BLaER1 (cell line): Measurements from ENCODE around the gene ATP5F1D.

ENCODE experiments used
- H3K27ac ChIP-seq: shearing (Covaris generic); formaldehyde crosslinking; 2 replicates; pipeline ENCODE4 v1.8.1; 2022
- H3K27me3 ChIP-seq: shearing (Covaris generic); formaldehyde crosslinking; 2 replicates; pipeline ENCODE4 v1.8.1; 2022
- H3K36me3 ChIP-seq: shearing (Covaris generic); formaldehyde crosslinking; 2 replicates; pipeline ENCODE4 v1.8.1; 2022
- H3K4me1 ChIP-seq: shearing (Covaris generic); formaldehyde crosslinking; 2 replicates; pipeline ENCODE4 v1.8.1; 2022
- H3K4me2 ChIP-seq: shearing (Covaris generic); formaldehyde crosslinking; 2 replicates; pipeline ENCODE4 v1.8.1; 2022
- H3K4me3 ChIP-seq: shearing (Covaris generic); formaldehyde crosslinking; 2 replicates; pipeline ENCODE4 v1.8.1; 2022
- H3K9ac ChIP-seq: shearing (Covaris generic); formaldehyde crosslinking; 2 replicates; pipeline ENCODE4 v1.8.1; 2022
- H3K9me3 ChIP-seq: shearing (Covaris generic); formaldehyde crosslinking; 2 replicates; pipeline ENCODE4 v1.8.1; 2022
- H4K20me1 ChIP-seq: shearing (Covaris generic); formaldehyde crosslinking; 2 replicates; pipeline ENCODE4 v1.8.1; 2022
- Cebpa-rat ChIP-seq: shearing (Covaris generic); IDR thresholded peaks from 2 replicates; pipeline ENCODE4 v1.8.1; 2022

ATP5F1D gene

DNA sequence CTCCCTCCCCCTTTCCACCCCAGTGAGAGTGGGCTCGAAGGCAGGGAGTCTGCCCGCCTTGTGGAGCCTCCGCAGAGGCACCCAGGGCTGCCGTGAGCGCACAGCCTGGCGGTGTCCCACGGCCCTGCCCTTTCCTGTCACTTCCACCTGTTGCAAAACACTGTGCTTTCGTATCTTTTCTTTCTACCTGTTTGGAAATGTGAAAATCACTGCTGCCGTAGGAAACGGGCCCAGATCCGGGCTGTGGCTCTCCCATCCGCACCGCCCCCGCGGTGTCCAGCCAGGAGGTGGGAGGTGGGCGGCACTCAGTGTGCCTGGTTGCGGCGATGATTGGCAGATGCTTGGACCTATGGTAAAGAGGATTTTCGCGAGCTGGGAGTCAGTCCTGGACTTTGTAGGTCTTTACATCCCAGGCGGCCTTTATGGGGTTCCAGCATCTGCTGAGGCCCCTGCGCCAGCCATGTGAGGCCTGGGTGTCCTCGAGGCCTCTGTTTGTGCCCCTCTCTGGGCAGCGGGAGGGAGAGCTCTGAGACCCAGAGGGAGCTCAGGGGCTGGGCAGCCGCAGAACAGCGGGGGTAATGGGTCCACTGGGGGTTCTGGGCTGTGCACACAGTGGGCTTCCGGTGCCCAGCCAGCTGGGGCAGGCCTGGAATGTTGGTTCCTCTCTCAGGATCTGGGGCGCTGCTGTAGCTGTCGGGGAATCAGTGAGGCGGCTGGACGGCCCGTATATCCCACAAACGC lies 29.9 kb upstream of the ATP5F1D start:
- H3K27me3 ChIP-seq, result no peaks in the 10 kb centered on the region
- H3K9ac ChIP-seq, result 0 out of 2 replicates have a peak overlapping the region, but pooled peaks have one; percentile 41
- no peak overlapping the region for H3K4me3 ChIP-seq
- TF ChIP-seq Cebpa-rat, result no peak
- H4K20me1 ChIP-seq, result peaks cover 100% of the 10 kb centered on the region
- peak overlapping the region; percentile 60 for H3K27ac ChIP-seq
- H3K4me1 ChIP-seq, result peaks cover 77% of the 10 kb centered on the region
- no peaks in the 10 kb centered on the region for H3K9me3 ChIP-seq
- peak overlapping the region; percentile 90 for H3K4me2 ChIP-seq
- peaks cover 68% of the 10 kb centered on the region for H3K36me3 ChIP-seq

DNA sequence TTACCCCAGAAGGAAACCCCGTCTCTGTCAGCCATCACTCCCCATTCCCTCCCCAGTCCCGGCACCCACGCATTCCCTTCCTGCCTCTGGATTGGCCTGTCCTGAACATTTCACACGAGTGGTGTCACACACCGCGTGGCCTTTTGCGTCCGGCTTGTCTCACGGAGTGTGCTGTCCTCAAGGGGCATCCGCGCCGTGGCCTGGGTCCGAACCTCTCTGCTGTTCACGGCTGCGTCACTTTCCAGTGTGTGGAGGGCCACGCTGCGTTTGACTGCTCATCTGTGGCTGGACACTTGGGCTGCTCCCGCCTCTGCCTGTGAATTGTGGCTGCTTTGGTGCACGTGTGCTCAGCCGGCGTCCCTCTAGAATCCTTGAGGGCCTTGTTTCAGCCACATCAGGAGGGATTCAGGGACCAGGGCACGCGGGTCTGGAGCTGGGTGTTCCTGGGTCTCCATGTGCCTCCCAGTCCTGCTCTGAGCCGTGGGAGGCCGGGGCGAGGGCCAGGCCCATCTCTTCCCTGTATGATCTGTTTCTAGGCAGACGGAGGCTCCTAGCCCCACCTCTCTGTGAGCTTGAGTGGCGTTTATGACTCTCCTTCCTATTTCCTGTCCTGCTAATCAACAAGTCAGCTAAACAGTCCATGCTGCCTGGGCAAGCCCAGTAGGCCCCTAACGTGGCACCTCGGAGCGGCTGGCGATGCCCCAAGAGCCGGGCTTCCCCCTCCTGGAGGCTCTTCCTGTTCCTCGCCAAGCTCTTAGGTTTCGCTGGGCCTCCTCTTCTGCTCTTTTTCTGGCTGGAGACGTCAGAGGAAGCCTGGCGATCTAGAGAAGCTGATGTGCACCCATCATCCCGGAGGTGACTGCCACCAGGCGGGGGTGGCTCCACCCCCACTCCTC lies 27.9 kb upstream of the ATP5F1D start:
- H3K36me3 ChIP-seq, result peaks cover 85% of the 10 kb centered on the region
- H4K20me1 ChIP-seq, result peaks cover 100% of the 10 kb centered on the region
- no peaks in the 10 kb centered on the region for H3K27me3 ChIP-seq
- H3K27ac ChIP-seq, result peak overlapping the region; percentile 86
- TF ChIP-seq Cebpa-rat, result no peak
- peak overlapping the region; percentile 90 for H3K4me2 ChIP-seq
- H3K9me3 ChIP-seq, result no peaks in the 10 kb centered on the region
- H3K4me3 ChIP-seq, result peak overlapping the region; percentile 33
- peaks cover 77% of the 10 kb centered on the region for H3K4me1 ChIP-seq
- peak overlapping the region; percentile 77 for H3K9ac ChIP-seq

DNA sequence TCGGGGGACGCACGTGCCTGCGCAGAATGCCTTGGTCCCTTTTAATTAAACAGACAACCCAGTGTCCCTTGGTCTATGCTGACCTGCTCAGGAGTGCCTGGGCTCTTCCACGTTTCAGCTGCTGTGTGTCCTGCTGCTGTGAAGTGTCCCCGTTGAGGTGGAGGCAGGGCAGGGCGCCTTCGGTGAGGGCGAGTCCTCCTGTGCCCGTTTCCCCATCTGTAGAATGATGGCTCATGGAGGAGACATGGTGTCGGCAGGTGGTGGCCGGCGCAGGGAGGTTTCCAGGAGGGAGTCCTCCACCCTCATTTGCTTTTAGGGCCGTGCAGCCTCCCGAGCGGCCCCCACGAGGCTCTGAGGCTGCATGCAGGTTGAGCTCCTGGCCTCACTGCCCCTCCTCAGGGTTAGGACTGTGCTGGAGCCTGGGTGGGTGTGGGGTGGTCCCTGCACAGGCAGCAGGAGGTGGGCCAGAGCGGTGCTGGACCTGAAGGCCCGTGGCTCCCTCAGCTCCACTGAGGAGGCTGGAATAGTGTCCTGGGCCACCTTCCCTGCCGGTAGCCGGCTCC lies 27.2 kb upstream of the ATP5F1D start:
- Histone ChIP-seq H3K36me3 (peaks cover 82% of the 10 kb centered on the region), H4K20me1 (peaks cover 98% of the 10 kb centered on the region), H3K9ac (peak overlapping the region; percentile 77), H3K4me3 (peak overlapping the region; percentile 33; the same call in 1 of the 2 replicates), H3K9me3 (no peaks in the 10 kb centered on the region), H3K27me3 (no peaks in the 10 kb centered on the region), H3K27ac (peak overlapping the region; percentile 86), H3K4me1 (peaks cover 74% of the 10 kb centered on the region), H3K4me2 (peak overlapping the region; percentile 90)
- no peak for TF ChIP-seq Cebpa-rat

DNA sequence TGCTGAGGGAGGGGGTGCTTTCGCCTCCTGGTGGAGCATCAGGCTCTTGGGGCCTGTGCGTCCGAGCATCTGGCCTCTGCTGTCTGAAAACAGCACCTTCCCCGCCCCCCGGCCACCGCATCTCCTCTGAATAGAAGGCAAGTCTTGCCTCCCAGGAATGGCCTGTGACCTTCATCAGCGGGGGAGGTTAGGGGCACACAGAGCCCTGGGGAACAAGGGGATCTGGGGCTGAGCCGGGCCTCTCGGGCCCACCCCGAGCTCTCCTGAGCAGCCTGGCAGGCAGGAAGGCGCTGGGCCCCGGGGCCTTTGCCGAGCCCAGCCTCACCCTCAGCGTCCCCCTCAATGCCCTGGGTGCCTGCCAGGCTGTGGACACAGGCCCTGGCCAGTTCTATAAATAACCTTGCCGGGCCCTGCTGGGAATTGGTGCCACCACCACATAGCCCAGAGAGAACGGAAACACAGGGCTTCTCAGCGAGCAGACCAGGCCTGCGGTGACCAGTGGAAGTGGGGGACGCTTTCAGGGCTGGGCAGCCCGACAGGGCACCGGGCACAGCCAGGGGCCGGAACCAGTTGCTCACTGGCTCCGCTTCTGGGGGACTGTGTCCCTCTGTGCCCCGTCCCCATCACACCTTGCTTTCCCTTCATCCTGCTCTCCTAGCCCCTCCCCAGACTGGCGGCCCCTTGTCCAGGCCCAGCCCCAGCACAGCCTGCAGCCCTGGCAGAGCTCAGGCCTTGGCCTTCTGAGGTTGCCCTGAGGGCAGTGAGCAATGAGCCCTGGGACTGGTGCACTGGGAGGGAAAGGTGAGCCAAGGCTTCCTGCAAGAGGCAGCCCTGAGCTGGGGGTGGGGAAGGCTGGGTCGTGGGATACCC lies 26.5 kb upstream of the ATP5F1D start:
- Histone ChIP-seq H3K9me3 (no peaks in the 10 kb centered on the region), H3K4me2 (peak overlapping the region; percentile 90), H3K9ac (peak overlapping the region; percentile 77), H3K27ac (peak overlapping the region; percentile 86), H3K27me3 (no peaks in the 10 kb centered on the region), H3K36me3 (peaks cover 82% of the 10 kb centered on the region), H3K4me1 (peaks cover 67% of the 10 kb centered on the region), H3K4me3 (no peak overlapping the region), H4K20me1 (peaks cover 98% of the 10 kb centered on the region)
- TF ChIP-seq Cebpa-rat, result no peak

DNA sequence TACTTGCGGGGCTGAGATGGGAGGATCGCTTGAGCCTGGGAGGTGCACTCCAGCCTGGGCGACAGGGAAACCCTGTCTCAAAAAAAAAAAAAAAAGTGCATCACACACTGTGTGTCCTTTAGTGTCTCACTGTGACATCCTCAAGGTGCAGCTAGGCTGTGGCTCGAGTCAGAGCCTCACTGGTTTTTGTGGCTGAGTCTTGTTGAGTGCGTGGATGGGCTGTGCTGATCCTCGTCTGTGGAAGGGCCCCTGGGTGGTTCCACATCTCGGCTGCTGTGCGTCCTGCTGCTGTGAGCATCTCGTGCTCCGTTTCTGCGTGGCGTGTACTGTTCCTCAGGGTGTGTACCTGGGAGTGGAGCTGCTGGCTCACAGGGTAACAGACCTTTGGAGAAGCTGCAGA lies 24.8 kb upstream of the ATP5F1D start:
- peaks cover 98% of the 10 kb centered on the region for H4K20me1 ChIP-seq
- no peak overlapping the region for H3K9ac ChIP-seq
- peaks cover 52% of the 10 kb centered on the region for H3K4me1 ChIP-seq
- no peak for TF ChIP-seq Cebpa-rat
- H3K36me3 ChIP-seq, result peaks cover 82% of the 10 kb centered on the region
- H3K9me3 ChIP-seq, result no peaks in the 10 kb centered on the region
- no peak overlapping the region for H3K4me3 ChIP-seq
- H3K4me2 ChIP-seq, result no peak overlapping the region
- no peaks in the 10 kb centered on the region for H3K27me3 ChIP-seq
- H3K27ac ChIP-seq, result no peak overlapping the region

DNA sequence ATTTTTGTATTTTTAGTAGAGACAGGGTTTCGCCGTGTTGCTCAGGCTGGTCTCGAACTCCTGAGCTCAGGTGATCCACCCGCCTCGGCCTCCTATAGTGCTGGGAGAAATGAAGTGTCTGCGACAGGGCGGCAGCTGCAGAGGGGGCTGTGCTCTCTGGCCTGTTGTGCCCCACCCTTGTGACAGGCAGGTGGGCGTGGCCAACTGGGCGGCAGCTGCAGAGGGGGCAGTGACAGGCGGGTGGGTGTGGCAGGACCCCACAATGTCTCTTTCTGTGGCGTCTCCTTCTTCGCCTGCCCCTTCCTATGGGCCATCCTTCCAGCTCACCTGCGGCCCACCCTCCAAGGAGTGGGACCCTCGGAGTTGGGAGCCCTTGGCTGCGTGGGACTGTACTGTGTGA lies 24.2 kb upstream of the ATP5F1D start:
- H3K4me3 ChIP-seq, result no peak overlapping the region
- no peak overlapping the region for H3K27ac ChIP-seq
- H4K20me1 ChIP-seq, result peaks cover 98% of the 10 kb centered on the region
- H3K27me3 ChIP-seq, result no peaks in the 10 kb centered on the region
- peaks cover 82% of the 10 kb centered on the region for H3K36me3 ChIP-seq
- no peak overlapping the region for H3K9ac ChIP-seq
- H3K4me2 ChIP-seq, result no peak overlapping the region
- no peak for TF ChIP-seq Cebpa-rat
- H3K4me1 ChIP-seq, result peaks cover 49% of the 10 kb centered on the region
- no peaks in the 10 kb centered on the region for H3K9me3 ChIP-seq

DNA sequence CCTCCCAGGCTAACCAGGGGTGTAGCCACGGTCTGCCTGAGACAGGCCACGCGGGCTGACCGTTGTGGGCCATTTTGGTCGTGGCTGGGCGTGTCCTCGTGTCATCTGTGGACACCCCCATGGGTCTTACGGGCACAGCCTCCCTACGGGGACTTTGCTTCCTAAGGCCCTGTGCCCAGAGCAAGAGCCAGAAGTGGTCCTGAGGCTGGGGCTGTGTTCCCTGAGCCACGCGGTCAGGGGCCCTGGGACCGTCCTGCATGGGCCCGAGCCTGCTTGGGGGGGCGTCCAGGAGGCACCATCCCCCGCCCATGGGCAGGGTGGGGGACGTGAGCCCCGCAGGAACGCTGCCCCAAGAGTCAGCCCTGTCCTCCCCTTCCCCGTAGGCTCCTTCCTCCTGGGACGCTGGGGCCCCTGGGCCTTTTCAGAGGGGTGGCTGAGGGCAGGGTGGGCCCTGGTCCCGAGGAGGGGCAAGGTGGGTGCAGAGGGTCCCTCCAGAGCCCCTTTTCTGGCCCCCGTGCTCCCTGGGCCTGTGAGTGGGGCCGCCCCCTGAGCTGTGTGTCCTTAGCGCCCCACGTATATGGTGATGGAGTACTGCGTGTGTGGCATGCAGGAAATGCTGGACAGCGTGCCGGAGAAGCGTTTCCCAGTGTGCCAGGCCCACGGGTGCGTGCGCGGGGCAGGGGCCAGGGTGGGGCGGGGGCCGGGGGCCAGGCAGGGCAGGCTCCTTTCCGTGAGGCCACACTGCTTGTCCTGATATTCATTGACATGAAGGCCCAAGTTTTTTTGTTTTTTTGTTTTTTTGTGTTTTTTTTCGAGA lies 22.6 kb upstream of the ATP5F1D start:
- Histone ChIP-seq H3K4me1 (peaks cover 41% of the 10 kb centered on the region), H3K9ac (peak overlapping the region; percentile 34; the same call in 1 of the 2 replicates), H3K36me3 (peaks cover 94% of the 10 kb centered on the region), H3K4me3 (no peak overlapping the region), H3K27ac (peak overlapping the region; percentile 35; the same call in 1 of the 2 replicates), H3K4me2 (no peak overlapping the region), H3K27me3 (no peaks in the 10 kb centered on the region), H4K20me1 (peaks cover 98% of the 10 kb centered on the region), H3K9me3 (no peaks in the 10 kb centered on the region)
- no peak for TF ChIP-seq Cebpa-rat

DNA sequence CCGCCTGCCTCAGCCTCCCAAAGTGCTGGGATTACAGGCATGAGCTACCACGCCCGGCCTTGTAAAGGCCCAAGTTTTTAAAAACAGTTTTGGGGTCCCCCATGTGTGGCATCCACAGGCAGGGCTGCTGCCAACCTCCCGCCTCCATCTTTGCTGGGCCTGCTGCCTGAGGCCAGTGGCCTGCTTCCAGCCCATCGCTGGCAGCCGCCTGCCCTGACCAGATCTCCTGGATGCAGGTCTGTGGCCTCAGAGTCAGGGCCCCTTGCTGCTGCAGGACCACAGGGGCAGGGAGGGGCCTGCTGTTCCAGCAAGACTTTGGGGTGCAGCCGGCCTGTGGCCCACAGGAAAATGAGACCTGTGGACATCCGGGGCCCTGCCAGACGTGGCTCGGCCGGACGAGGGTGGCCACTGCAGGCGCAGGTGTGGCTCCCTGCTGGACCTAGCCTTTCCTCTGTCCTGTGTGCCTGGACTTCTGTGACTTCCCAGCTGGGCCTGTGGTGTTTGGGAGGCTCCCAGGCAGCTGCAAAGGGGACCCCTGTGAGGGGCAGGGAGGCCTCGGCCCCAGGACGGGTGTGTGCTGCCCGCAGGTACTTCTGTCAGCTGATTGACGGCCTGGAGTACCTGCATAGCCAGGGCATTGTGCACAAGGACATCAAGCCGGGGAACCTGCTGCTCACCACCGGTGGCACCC lies 21.6 kb upstream of the ATP5F1D start:
- H3K36me3 ChIP-seq, result peaks cover 95% of the 10 kb centered on the region
- peaks cover 31% of the 10 kb centered on the region for H3K4me1 ChIP-seq
- no peak overlapping the region for H3K4me3 ChIP-seq
- H3K27me3 ChIP-seq, result no peaks in the 10 kb centered on the region
- TF ChIP-seq Cebpa-rat, result no peak
- no peaks in the 10 kb centered on the region for H3K9me3 ChIP-seq
- H4K20me1 ChIP-seq, result peaks cover 98% of the 10 kb centered on the region
- H3K4me2 ChIP-seq, result no peak overlapping the region
- H3K27ac ChIP-seq, result no peak overlapping the region
- no peak overlapping the region for H3K9ac ChIP-seq
